Endothelial cell of umbilical vein (primary cell): ENCODE measurements around the gene PDLIM4. TPM values are rescaled to one million over a fixed set of nuclear protein-coding genes. Genes with fewer than 3 reads are reported as not detected.

Source experiments
- BruUV-seq: library from RNA; stranded (reverse); fragments of 400-500 nt; replicated peaks from 2 replicates; lab custom pipeline; 2021; lab: Mats Ljungman, UMichigan
- CTCF ChIA-PET: fragments of 300-600, 350-600 bp; sonication (Branson Sonifier 250); formaldehyde crosslinking; loops from one replicate; lab custom pipeline; 2021; ENCODE audit warnings: antibody characterized with exemption, inconsistent platforms; lab: Charles Lee
- POLR2A ChIA-PET: fragments of 300-600, 350-600 bp; sonication (Branson Sonifier 250); formaldehyde crosslinking; loops from one replicate; lab custom pipeline; 2021; ENCODE audit warnings: antibody characterized with exemption, inconsistent platforms; lab: Charles Lee
- DNase-seq: peaks from one replicate; pipeline ENCODE4 v3.0.0-alpha.2; 2011; ENCODE audit warnings: low read depth, low spot score
- FAIRE-seq: peaks from 2 replicates; lab custom pipeline; 2011; peaks lifted over from hg19 to GRCh38; lab: Jason Lieb, UNC
- H2AFZ ChIP-seq: 2 replicates; pipeline ENCODE4 v1.6.0; 2012; ENCODE audit warnings: low read depth, low read length, control low read depth, inconsistent platforms
- H3K27ac ChIP-seq: 2 replicates; pipeline ENCODE4 v1.5.1; 2011; ENCODE audit warnings: low read depth, mild to moderate bottlenecking, control low read depth, low read length, moderate library complexity; ENCODE audit not compliant: insufficient read depth
- H3K27me3 ChIP-seq, 2 experiments: 2 replicates each; pipeline versions ENCODE4 v1.6.0 to v1.6.1; 2011; ENCODE audit warnings: low read length in 2 of 2, mixed read lengths in 1 of 2; ENCODE audit not compliant: control insufficient read depth in 2 of 2, insufficient read depth in 2 of 2
- H3K36me3 ChIP-seq, 2 experiments: 2 replicates in 1 of 2; 3 replicates in 1 of 2; pipeline ENCODE4 v1.5.1; 2011; ENCODE audit warnings: low read length in 2 of 2, mild to moderate bottlenecking in 1 of 2, moderate library complexity in 1 of 2; ENCODE audit not compliant: control insufficient read depth in 2 of 2, insufficient read depth in 2 of 2; ENCODE audit errors: extremely low read depth in 1 of 2
- H3K4me1 ChIP-seq: 3 replicates; pipeline ENCODE4 v1.5.1; 2011; ENCODE audit warnings: mild to moderate bottlenecking, low read length; ENCODE audit not compliant: control insufficient read depth, insufficient read depth; ENCODE audit errors: extremely low read depth
- H3K4me2 ChIP-seq: 2 replicates; pipeline ENCODE4 v1.6.1; 2011; ENCODE audit warnings: low read length, control low read depth, mixed read lengths; ENCODE audit not compliant: insufficient read depth
- H3K4me3 ChIP-seq, 3 experiments: fragments of 200-600 bp in 1 of 3; sonication (generic), shearing (Covaris generic) in 1 of 3; replicated peaks in 1 of 3; 2 replicates each; pipeline ENCODE4 v1.5.1; 2011 to 2016; ENCODE audit warnings: control low read depth in 3 of 3, low read length in 3 of 3, mild to moderate bottlenecking in 2 of 3, inconsistent platforms in 1 of 3, low read depth in 1 of 3, moderate library complexity in 1 of 3; ENCODE audit not compliant: insufficient read depth in 1 of 3
- H3K79me2 ChIP-seq: 2 replicates; pipeline ENCODE4 v1.6.0; 2012; ENCODE audit warnings: low read length, inconsistent platforms; ENCODE audit not compliant: control insufficient read depth, insufficient read depth
- H3K9ac ChIP-seq: replicated peaks from 2 replicates; pipeline ENCODE3; 2011; ENCODE audit warnings: low read length, control low read depth; ENCODE audit not compliant: insufficient read depth; ENCODE audit errors: extremely low read depth
- H3K9me1 ChIP-seq: replicated peaks from 3 replicates; pipeline ENCODE4 v1.6.0; 2011; ENCODE audit warnings: mild to moderate bottlenecking, low read length; ENCODE audit not compliant: control insufficient read depth, insufficient read depth; ENCODE audit errors: extremely low read depth
- H3K9me3 ChIP-seq: replicated peaks from 2 replicates; pipeline ENCODE4 v1.5.1; 2012; ENCODE audit warnings: low read length, inconsistent platforms; ENCODE audit not compliant: control insufficient read depth, insufficient read depth
- H4K20me1 ChIP-seq: replicated peaks from 2 replicates; pipeline ENCODE3; 2011; ENCODE audit warnings: mild to moderate bottlenecking, low read length; ENCODE audit not compliant: control insufficient read depth, insufficient read depth; ENCODE audit errors: extremely low read depth
- EZH2 ChIP-seq: IDR thresholded peaks from 2 replicates; pipeline ENCODE4 v1.6.1; 2012; ENCODE audit warnings: borderline replicate concordance, low read depth, mild to moderate bottlenecking, moderate library complexity, low read length, inconsistent platforms; ENCODE audit not compliant: severe bottlenecking
- FOS ChIP-seq: IDR thresholded peaks from 2 replicates; pipeline ENCODE4 v1.6.1; 2011; ENCODE audit warnings: mild to moderate bottlenecking, low read length, moderate library complexity, borderline replicate concordance; ENCODE audit not compliant: insufficient read depth
- GATA2 ChIP-seq: IDR thresholded peaks from 2 replicates; pipeline ENCODE4 v1.7.0; 2011; ENCODE audit warnings: low read depth, mild to moderate bottlenecking, moderate library complexity, mixed read lengths, low read length; ENCODE audit not compliant: insufficient read length, insufficient read depth
- JUN ChIP-seq: IDR thresholded peaks from 2 replicates; pipeline ENCODE4 v1.6.1; 2011; ENCODE audit warnings: borderline replicate concordance, low read depth; ENCODE audit not compliant: insufficient read length, insufficient read depth
- MYC ChIP-seq: IDR thresholded peaks from one replicate; pipeline ENCODE4 v1.6.1; 2011; ENCODE audit warnings: mild to moderate bottlenecking, low read depth, low read length
- POLR2A ChIP-seq: IDR thresholded peaks from 2 replicates; pipeline ENCODE4 v1.6.1; 2012; ENCODE audit warnings: low read depth, mild to moderate bottlenecking, control low read depth, low read length
- POLR2AphosphoS5 ChIP-seq: IDR thresholded peaks from 2 replicates; pipeline ENCODE4 v1.6.1; 2012; ENCODE audit warnings: low read depth, mild to moderate bottlenecking, control low read depth, low read length, moderate library complexity; ENCODE audit not compliant: insufficient read depth
- dilution Hi-C: fragments of 300-500 bp; cut with MboI; formaldehyde crosslinking; loops from one replicate; pipeline ENCODE4 v1.15.0; 2019; ENCODE audit warnings: low sequenced_read_pairs; ENCODE audit not compliant: extremely low pct_ligation_motif_present
- intact Hi-C: fragments of 100-400 bp; cut with micrococcal nuclease; formaldehyde crosslinking; loops from one replicate; pipeline ENCODE4 v1.10.0; 2022
- polyA plus RNA-seq, 4 experiments: library from polyadenylated mRNA; depleted of rRNA in 3 of 4; stranded (reverse) in 3 of 4; unstranded in 1 of 4; fragments of >200 nt; gene quantifications; 2 replicates each; pipeline versions ENCODE4 v1.2.1 to v1.2.3, GENCODE V29; 2011 to 2012; ENCODE audit warnings: missing spikeins in 1 of 4
- total RNA-seq: library from RNA; stranded (reverse); gene quantifications from 2 replicates; pipeline ENCODE4 v1.2.3, GENCODE V29; 2021
- TF ChIP-seq, protein P1 (sequence below): IDR thresholded peaks from 2 replicates; pipeline ENCODE4 v1.6.1; 2011; ENCODE audit not compliant: insufficient read depth, insufficient read length
- TF ChIP-seq, protein P2 (sequence below), 2 donors: IDR thresholded peaks; 1 replicate in 1 of 2; 2 replicates in 1 of 2; pipeline ENCODE4 v1.5.1; 2011; ENCODE audit warnings: low read length in 2 of 2, mild to moderate bottlenecking in 2 of 2, moderate library complexity in 2 of 2, control low read depth in 1 of 2, inconsistent platforms in 1 of 2, low read depth in 1 of 2; ENCODE audit not compliant: insufficient read depth in 1 of 2; ENCODE audit errors: extremely low read depth in 1 of 2

PDLIM4 gene
- total and polyA plus RNA-seq, 2 donors (not counting 3 experiments of a cell fraction or from before 2014, with no cell fraction given), result 65.7 to 112 TPM

GRCh38 chr5:132301344-132302271 is 44.1 kb downstream of the PDLIM4 start:
- CTCF ChIA-PET, result interaction anchor here (1.5 kb wide), 1 partner anchor 11 kb away, joined by 3 read pairs; no protein-coding TSS in a partner anchor
- no peaks in the 10 kb centered on the region for H3K36me3 ChIP-seq
- no peak overlapping the region for H3K4me3 ChIP-seq
- TF ChIP-seq EZH2 (no peak), JUN (no peak)
- TF ChIP-seq, protein P1, sequence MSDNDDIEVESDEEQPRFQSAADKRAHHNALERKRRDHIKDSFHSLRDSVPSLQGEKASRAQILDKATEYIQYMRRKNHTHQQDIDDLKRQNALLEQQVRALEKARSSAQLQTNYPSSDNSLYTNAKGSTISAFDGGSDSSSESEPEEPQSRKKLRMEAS, result no peak
- H2AFZ ChIP-seq, result no peak overlapping the region
- no TSS peak for BruUV-seq
- H3K27ac ChIP-seq, result no peak overlapping the region
- intact Hi-C loops (no loop called here), dilution Hi-C loops (no loop called here)
- peaks cover 5% of the 10 kb centered on the region for H3K79me2 ChIP-seq
- no peak overlapping the region for H3K4me2 ChIP-seq
- H3K4me1 ChIP-seq, result peaks cover 3% of the 10 kb centered on the region
- no peaks in the 10 kb centered on the region for H3K9me1 ChIP-seq
- POLR2A ChIA-PET, result no interaction called here
- H3K9ac ChIP-seq, result no peak overlapping the region
- DNase-seq (no peak), FAIRE-seq (no peak)
- no peaks in the 10 kb centered on the region for H3K27me3 ChIP-seq
- no peaks in the 10 kb centered on the region for H3K9me3 ChIP-seq
- no peaks in the 10 kb centered on the region for H4K20me1 ChIP-seq

DNA sequence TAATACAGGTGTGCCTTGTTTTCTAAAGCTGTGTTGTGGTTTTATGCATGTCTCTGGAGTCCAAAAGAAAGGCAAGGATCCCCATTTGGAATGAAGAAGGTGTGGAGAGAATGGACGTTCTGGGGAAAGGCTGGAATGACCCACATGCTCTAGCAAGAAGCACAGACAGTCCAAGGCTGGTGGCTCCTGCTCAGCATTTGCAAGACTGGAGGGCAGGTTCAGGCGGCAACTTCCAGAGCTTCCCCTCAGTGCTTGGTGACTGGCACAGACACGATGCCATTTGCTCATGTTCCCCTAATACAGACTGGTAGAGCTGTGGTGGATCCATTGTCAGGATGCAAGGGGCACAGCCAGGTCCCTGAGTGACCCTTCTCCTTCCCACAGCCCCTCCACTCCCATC is 44.9 kb downstream of the PDLIM4 start:
- Histone ChIP-seq H3K27ac (no peak overlapping the region), H3K9ac (no peak overlapping the region), H3K27me3 (no peaks in the 10 kb centered on the region), H4K20me1 (no peaks in the 10 kb centered on the region), H2AFZ (no peak overlapping the region), H3K79me2 (peaks cover 5% of the 10 kb centered on the region), H3K4me3 (no peak overlapping the region), H3K4me1 (no peaks in the 10 kb centered on the region), H3K9me1 (no peaks in the 10 kb centered on the region), H3K9me3 (no peaks in the 10 kb centered on the region), H3K36me3 (no peaks in the 10 kb centered on the region), H3K4me2 (no peak overlapping the region)
- no TSS peak for BruUV-seq
- dilution Hi-C loops, result no loop called here
- CTCF ChIA-PET, result interaction anchor here (1.3 to 1.5 kb wide), 2 partner anchors 21 to 25 kb away, joined by 3 to 5 read pairs; no protein-coding TSS in a partner anchor
- POLR2A ChIA-PET, result no interaction called here
- FAIRE-seq (no peak), DNase-seq (no peak)
- TF ChIP-seq POLR2AphosphoS5 (no peak), MYC (no peak), POLR2A (no peak), EZH2 (no peak), JUN (no peak), GATA2 (no peak), FOS (no peak)
- TF ChIP-seq, protein P1, result no peak
- TF ChIP-seq, protein P2, sequence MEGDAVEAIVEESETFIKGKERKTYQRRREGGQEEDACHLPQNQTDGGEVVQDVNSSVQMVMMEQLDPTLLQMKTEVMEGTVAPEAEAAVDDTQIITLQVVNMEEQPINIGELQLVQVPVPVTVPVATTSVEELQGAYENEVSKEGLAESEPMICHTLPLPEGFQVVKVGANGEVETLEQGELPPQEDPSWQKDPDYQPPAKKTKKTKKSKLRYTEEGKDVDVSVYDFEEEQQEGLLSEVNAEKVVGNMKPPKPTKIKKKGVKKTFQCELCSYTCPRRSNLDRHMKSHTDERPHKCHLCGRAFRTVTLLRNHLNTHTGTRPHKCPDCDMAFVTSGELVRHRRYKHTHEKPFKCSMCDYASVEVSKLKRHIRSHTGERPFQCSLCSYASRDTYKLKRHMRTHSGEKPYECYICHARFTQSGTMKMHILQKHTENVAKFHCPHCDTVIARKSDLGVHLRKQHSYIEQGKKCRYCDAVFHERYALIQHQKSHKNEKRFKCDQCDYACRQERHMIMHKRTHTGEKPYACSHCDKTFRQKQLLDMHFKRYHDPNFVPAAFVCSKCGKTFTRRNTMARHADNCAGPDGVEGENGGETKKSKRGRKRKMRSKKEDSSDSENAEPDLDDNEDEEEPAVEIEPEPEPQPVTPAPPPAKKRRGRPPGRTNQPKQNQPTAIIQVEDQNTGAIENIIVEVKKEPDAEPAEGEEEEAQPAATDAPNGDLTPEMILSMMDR (IDR thresholded peaks at IDR 0.05; ENCODE audit: extremely low read depth in 1 of 2, insufficient read depth in 1 of 2, low read depth in 1 of 2, low read length in 2 of 2), result no peak
- intact Hi-C loops, result no loop called here
